Activated naive CD4-positive, alpha-beta T cell treated with anti-CD3 and anti-CD28 coated beads, Interleukin-2, amount 50 U/mL, for 72 hours (primary cell): ENCODE data around the gene ZNF423. TPM values are rescaled to one million over a fixed set of nuclear protein-coding genes. Genes with fewer than 3 reads are reported as not detected.

Source experiments
- ATAC-seq, 2 donors: fragments of 150-1000 bp; cut with Tn5 transposase; 2 replicates each; pipeline ENCODE4 v1.10.0; 2021; ENCODE audit warnings: mild to moderate bottlenecking in 2 of 2, moderate library complexity in 2 of 2
- DNase-seq, 2 donors: peaks; one replicate each; pipeline ENCODE4 v3.0.0; 2021 to 2022; ENCODE audit warnings: low spot score in 2 of 2
- H3K27ac Mint-ChIP-seq, 2 donors: one replicate each; pipeline ENCODE4 v1.8.0; 2022; ENCODE audit warnings: mild to moderate bottlenecking in 2 of 2, mixed read lengths in 2 of 2
- H3K36me3 Mint-ChIP-seq, 2 donors: one replicate each; pipeline ENCODE4 v1.8.0; 2022; ENCODE audit warnings: mixed read lengths in 2 of 2
- H3K9me3 Mint-ChIP-seq, 2 donors: one replicate each; pipeline ENCODE4 v1.8.0; 2022; ENCODE audit warnings: mixed read lengths in 2 of 2
- total RNA-seq, 2 donors: library from RNA; stranded (reverse); gene quantifications; one replicate each; pipeline ENCODE4 v1.2.3, GENCODE V29; 2022

ZNF423 gene
- total RNA-seq, 2 donors from 2014 or later: 0.05 TPM; not detected in 1

GRCh38 chr16:49665482-49666230, 190.3 kb downstream of the ZNF423 start:
- H3K36me3 Mint-ChIP-seq: no peaks in the 10 kb centered on the region
- H3K27ac Mint-ChIP-seq: no peak overlapping the region
- ATAC-seq: no peak

GRCh38 chr16:49664221-49665215, 191.4 kb downstream of the ZNF423 start:
- H3K36me3 Mint-ChIP-seq: no peaks in the 10 kb centered on the region
- ATAC-seq: no peak

More at GRCh38 chr16:49665482-49666230, 190.3 kb downstream of the ZNF423 start:
- H3K9me3 Mint-ChIP-seq: no peaks in the 10 kb centered on the region
- DNase-seq: no peak

GRCh38 chr16:49663081-49664065, 192.5 kb downstream of the ZNF423 start:
- Mint-ChIP-seq H3K27ac (no peak overlapping the region), H3K9me3 (no peaks in the 10 kb centered on the region), H3K36me3 (no peaks in the 10 kb centered on the region)
- DNase-seq (no peak), ATAC-seq (no peak)

More at GRCh38 chr16:49664221-49665215, 191.4 kb downstream of the ZNF423 start:
- no peak overlapping the region for H3K27ac Mint-ChIP-seq
- DNase-seq: no peak
- no peaks in the 10 kb centered on the region for H3K9me3 Mint-ChIP-seq

- Mint-ChIP-seq H3K9me3 (no peaks in the 10 kb centered on the region), H3K27ac (no peak overlapping the region), H3K36me3 (no peaks in the 10 kb centered on the region)
- ATAC-seq: no peak
- DNase-seq: no peak
Measured at GRCh38 chr16:49662569-49662968, 193.3 kb downstream of the ZNF423 start.

- Mint-ChIP-seq H3K36me3 (no peaks in the 10 kb centered on the region), H3K9me3 (no peaks in the 10 kb centered on the region), H3K27ac (no peak overlapping the region)
- DNase-seq: no peak
- ATAC-seq: no peak
Measured at GRCh38 chr16:49661465-49662187, 194.3 kb downstream of the ZNF423 start.

- Mint-ChIP-seq H3K27ac (no peak overlapping the region), H3K9me3 (no peaks in the 10 kb centered on the region), H3K36me3 (no peaks in the 10 kb centered on the region)
- DNase-seq: no peak
- ATAC-seq: no peak
Measured at GRCh38 chr16:49660626-49661025, 195.3 kb downstream of the ZNF423 start.

- no peaks in the 10 kb centered on the region for H3K36me3 Mint-ChIP-seq
- ATAC-seq (no peak), DNase-seq (no peak)
- H3K9me3 Mint-ChIP-seq: no peaks in the 10 kb centered on the region
- no peak overlapping the region for H3K27ac Mint-ChIP-seq
Measured at GRCh38 chr16:49659356-49659755, 196.6 kb downstream of the ZNF423 start.

- ATAC-seq (no peak), DNase-seq (no peak)
- H3K36me3 Mint-ChIP-seq: no peaks in the 10 kb centered on the region
Measured at GRCh38 chr16:49658531-49658930, 197.4 kb downstream of the ZNF423 start.

GRCh38 chr16:49657736-49658465, 198.0 kb downstream of the ZNF423 start:
- no peak overlapping the region for H3K27ac Mint-ChIP-seq
- DNase-seq (no peak), ATAC-seq (no peak)
- no peaks in the 10 kb centered on the region for H3K9me3 Mint-ChIP-seq
- H3K36me3 Mint-ChIP-seq: no peaks in the 10 kb centered on the region

More at GRCh38 chr16:49658531-49658930, 197.4 kb downstream of the ZNF423 start:
- H3K9me3 Mint-ChIP-seq: no peaks in the 10 kb centered on the region
- H3K27ac Mint-ChIP-seq: no peak overlapping the region

GRCh38 chr16:49654425-49654824, 201.5 kb downstream of the ZNF423 start:
- ATAC-seq (no peak), DNase-seq (no peak)
- Mint-ChIP-seq H3K9me3 (no peaks in the 10 kb centered on the region), H3K36me3 (no peaks in the 10 kb centered on the region), H3K27ac (no peak overlapping the region)

GRCh38 chr16:49653577-49653976, 202.3 kb downstream of the ZNF423 start:
- H3K9me3 Mint-ChIP-seq: peaks cover 0 to 4% of the 10 kb centered on the region in 2 donors
- H3K36me3 Mint-ChIP-seq: peaks cover 0 to 4% of the 10 kb centered on the region in 2 donors
- no peak overlapping the region for H3K27ac Mint-ChIP-seq
- no peak for ATAC-seq
- no peak for DNase-seq

GRCh38 chr16:49653173-49653570, 202.7 kb downstream of the ZNF423 start:
- Mint-ChIP-seq H3K27ac (no peak overlapping the region), H3K9me3 (peaks cover 0 to 5% of the 10 kb centered on the region in 2 donors), H3K36me3 (peaks cover under 1 to 5% of the 10 kb centered on the region in 2 donors)
- DNase-seq (no peak), ATAC-seq (no peak)

- ATAC-seq (no peak), DNase-seq (no peak)
- peaks cover 6 to 10% of the 10 kb centered on the region in 2 donors for H3K36me3 Mint-ChIP-seq
- H3K9me3 Mint-ChIP-seq: peaks cover 5 to 9% of the 10 kb centered on the region in 2 donors
- no peak overlapping the region for H3K27ac Mint-ChIP-seq
Measured at GRCh38 chr16:49652456-49653172, 203.3 kb downstream of the ZNF423 start.

GRCh38 chr16:49651996-49652395, 203.9 kb downstream of the ZNF423 start:
- ATAC-seq (no peak), DNase-seq (no peak)
- peaks cover 12 to 16% of the 10 kb centered on the region in 2 donors for H3K36me3 Mint-ChIP-seq
- H3K27ac Mint-ChIP-seq: no peak overlapping the region
- H3K9me3 Mint-ChIP-seq: peaks cover 11 to 15% of the 10 kb centered on the region in 2 donors
